HG03521 (cell line): ENCODE measurements around the gene TPRKB.
"Not testable (repeated sequence)": the region's sequence is repeated elsewhere in the genome, so short reads cannot be mapped to it uniquely, and the experiment has no call there.

Source experiments
- ATAC-seq: cut with Tn5 transposase; IDR thresholded peaks from one replicate; pipeline ENCODE4 v1.9.1; 2021; ENCODE audit warnings: mild to moderate bottlenecking, moderate library complexity; ENCODE audit not compliant: unreplicated experiment

The TPRKB gene

DNA sequence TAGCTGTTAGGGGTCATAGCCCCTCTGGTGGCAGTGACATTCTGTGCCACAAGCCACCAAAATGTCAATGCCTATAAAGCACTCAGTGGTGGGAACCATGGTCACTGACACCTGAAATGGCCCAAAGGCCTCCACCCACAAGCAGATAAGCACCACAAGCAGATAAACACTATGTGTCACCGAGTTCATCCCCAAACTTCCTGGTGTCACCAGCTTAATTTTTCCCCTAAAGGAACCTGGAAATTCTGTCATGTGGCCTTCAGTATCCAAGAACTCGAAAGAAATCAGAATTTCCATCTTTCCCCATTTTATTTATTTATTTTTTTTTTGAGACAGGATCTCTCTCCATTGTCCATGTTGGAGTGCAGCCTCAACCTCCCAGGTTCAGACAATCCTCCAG, 3.6 kb upstream of the TPRKB start:
- ATAC-seq: no peak

DNA sequence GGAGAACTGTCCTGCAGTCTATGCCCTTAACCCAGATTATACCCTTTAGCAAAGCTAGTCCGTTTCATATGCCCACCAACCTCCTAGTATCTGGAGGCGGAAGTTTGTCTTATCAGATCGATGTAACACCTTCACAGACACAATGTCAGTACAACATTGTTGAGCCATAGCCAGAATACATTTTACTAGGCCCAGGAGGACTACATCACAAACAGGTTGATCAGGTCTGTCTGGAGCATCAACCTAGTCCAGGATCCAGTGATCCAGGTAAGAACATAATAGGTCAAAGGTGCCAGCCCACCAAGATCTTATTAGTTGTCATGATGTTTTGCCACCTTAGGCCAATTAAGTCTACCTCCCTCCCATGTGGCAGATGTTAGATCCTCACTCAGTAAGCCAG, 2.0 kb upstream of the TPRKB start:
- ATAC-seq: no peak

DNA sequence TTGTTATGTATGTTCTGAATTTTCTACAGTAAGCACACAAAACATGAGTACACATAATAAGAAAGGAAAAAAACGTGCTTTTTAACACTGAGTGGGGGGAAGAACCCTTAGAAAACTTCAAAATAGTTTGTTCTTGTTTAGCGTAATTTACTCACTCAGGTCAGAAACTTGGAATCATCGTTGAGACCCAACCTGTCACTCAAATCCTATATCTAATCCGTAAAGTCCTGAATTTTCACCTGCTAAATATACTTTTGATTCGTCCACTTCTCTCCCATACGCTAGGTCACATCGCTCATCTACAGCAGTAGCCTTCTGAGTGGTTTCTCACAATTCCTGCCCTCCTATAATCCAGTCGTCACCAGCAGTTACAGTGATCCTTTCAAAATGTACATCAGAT, 767 bp downstream of the TPRKB start:
- peak; percentile 4 for ATAC-seq

DNA sequence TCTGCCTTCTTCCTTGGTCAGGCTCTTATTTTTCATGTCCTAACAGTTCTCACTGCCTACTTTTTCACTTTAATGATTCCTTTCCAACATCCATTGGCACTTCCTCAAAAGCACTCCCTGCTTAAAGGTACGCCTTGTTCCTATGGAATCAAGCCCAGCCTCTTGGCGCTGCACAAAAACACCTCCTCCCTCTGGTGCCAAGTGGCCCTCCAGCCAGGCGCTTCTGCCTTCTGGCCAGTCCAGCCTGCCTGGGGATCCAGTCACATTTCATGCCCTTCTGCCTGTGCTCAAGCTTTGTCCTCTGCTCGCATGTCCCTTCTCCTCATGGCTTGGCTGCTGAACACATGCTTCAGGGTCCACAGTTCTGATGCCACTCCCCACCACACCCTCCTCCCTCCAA, 6.3 kb downstream of the TPRKB start:
- no peak for ATAC-seq

DNA sequence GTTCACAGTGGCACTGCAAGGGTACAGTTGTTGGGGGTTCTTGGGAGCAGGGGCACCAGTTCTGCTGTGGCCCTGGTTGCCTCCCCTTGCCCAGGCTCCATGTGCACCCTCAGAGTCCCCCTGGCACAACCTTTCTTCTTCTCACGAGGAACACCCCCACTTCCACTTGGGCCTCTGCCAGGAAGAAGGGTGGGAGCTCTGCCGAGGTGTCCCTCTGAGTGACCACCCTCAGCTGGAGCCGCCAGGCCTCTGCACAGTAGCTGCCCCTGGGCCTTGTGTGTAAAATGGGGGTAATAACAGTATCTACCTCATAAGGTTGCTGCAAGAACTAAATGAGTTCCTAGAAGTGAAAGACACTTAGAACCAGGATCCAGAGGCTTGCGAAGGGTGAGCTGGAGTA, 8.4 kb downstream of the TPRKB start:
- ATAC-seq: no peak

DNA sequence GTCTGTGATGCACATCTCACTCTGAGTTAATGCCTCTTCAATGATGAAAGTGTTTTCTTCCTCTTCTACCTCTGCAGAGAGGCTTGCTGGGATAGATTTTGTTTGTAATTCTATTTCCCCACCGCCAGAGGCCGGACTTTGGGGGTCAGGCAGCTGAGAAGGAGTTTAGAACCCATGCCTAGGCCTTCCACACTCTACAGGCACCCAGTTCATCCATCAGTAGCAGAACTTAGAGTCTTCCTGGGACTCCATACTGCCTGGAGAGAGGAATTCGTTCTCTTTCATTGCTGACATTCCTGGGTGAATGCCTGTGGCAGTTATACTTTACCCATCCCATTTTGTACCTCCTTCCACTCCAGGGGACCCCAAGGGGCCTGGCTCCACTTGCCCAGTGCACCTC, 9.1 kb downstream of the TPRKB start:
- no peak for ATAC-seq

DNA sequence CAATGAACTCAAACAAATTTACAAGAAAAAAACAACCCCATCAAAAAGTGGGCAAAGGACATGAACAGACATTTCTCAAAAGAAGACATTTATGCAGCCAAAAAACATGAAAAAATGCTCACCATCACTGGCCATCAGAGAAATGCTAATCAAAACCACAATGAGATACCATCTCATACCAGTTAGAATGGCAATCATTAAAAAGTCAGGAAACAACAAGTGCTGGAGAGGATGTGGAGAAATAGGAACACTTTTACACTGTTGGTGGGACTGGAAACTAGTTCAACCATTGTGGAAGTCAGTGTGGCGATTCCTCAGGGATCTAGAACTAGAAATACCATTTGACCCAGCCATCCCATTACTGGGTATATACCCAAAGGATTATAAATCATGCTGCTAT, 10.5 kb downstream of the TPRKB start:
- ATAC-seq: not testable (repeated sequence)

DNA sequence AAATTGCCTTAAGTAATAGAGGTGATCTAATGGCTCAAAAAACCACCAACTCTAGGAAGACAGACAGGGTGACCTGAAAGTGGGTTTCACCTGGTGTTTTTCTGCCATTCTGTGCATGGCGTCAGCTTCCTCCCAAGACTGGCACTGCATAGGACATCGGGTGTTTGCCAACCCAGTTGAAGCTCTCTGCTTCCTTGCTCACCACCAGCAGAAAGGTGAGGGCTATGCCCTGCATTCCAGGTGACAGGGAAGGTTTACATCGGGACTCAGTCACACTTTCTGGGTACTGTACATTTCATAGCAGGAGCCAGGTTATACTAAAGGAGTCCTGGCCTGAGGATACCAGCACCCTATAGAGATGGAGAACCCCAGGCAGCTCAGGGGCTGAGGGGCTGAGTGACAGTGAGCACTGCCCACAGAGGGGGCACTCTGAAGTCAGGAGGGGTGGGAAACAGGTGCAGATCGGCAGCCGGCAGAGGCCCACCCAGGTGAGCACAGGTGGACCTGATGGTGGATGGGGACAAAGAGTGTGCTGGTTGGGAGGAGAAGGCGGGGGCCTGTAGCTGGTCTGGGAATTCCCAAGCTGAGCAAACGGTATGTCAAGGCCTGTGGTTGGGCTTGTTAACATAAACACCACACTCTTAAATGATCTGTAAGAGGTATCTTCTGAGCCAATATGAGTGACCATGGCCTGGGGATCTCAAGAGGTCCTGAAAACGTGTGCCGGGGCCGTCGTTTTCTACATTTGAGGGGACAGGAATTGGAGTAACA, 18.1 kb downstream of the TPRKB start:
- ATAC-seq: no peak

DNA sequence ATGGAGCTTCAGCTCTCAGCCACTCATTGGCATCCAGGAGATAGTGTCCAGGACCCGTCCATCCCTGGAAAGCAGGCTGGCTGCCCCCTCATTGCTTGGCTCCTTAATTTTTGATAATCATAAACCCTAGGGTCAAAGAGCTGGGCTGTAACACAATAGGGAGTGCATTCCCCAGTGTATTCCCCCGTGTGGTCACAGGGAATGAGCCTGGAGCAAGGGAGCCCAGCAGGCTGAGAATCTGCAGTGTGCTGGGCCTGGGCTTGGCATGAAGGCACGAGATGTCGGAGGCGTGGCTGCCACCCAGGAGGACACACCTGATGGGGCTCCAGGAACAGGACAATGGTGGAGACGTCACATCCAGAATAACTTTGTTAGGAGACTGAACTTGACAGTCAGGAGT, 18.7 kb downstream of the TPRKB start:
- ATAC-seq: no peak

DNA sequence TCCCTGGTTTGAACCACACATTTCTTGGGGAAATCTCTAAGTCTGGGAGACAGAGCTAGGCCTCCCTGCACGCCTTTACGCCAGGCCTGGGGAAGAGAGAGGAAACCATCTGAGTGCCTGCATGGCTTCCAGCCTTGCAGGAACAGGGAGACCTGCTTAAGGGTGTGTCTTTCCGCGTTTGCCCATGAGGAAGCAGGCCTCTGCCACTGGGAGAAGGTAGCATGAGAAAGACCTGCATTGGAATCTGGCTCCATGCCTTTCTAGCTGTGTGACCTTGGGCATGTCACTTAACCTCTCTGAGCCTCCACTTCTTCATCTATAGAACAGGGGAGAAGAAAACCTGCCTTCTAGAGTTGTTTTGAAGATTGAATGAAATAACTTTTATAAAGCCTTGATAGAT, 19.4 kb downstream of the TPRKB start:
- ATAC-seq: not testable (repeated sequence)

DNA sequence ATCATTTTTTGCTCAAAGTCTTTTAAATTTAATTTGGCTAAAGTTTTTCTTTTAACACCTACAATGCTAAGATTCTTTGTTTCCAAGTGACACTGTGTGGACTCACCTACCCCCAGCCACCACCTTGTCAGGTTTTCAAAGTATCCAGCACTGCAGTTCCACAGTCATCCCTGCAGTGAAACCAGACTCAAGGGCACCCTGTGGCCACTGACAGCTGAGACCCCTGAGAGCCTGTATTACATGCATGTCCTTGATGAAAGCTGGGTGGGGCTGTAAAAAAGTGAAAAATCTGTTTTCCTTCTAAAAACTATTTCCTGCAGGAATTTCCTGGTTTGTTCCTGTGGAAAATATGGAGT, 19.9 kb downstream of the TPRKB start:
- no peak for ATAC-seq

DNA sequence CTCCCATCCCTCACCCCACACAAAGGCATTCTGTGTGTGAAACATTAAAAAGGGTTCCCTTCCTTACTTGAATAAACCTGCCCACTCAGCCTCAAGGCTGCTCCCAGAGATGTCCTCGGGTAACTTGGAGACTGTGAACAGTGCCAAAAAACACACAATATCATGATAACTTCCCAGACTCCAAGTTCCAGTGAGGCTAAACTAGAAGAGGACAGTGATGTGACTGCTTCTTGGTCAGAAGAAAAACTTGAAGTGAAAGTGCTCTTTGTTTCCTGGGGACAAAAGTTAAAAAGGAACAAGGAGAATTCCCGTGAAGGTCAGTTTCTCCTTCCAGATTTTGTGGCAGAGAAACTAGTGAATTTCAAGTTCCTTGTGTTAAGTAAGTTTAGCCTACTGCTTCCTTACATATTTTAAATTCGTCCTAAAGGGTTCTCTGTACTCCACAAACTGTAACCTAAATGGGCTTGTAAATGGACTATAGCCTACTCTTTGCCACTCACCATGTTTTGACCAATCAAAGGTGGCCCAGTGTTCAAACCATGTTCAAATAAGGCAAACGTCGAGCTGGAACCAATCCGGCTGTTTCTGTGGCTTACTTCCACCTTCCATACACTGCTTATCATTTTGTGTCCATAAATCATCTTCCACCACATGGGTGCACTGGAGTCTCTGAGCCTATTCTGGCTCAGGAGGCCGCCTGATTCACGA, 20.4 kb downstream of the TPRKB start:
- no peak for ATAC-seq

DNA sequence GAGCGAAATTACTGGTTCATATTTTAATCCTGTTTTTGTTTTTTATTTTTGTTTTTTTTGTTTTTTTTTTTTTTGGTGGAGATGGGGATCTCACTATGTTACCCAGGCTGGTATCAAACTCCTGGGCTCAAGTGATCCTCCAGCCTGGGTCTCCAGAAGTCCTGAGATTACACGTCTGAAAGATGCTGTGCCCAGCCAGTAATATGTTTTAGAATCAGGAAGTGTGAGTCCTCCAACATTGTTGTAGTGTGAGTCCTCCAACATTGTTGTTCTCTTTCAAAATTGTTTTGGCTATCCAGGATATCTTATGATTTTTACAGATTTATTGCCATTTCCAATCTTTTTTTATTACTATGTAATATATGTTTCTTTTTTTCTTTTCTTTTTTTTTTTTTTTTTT, 23.1 kb downstream of the TPRKB start:
- no peak for ATAC-seq

DNA sequence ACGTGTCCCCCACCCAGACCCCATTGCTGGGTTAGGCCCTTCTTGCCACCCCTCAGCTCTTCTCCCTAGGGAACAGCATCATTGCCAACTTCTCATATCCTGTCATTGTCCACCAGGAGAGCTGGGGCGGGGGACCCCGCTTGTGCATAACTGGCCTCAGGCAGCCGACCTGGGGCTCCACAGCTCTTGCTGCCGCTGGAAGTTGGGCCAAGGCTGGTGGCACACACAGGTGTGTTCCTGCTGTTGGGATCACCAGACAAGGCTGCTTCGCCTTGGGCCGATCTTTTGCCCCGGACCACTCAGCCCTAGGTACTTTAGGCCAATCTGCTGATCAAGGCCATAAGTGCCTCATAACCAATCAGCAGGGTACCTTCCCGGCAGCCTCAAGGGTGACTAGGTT, 28.6 kb downstream of the TPRKB start:
- no peak for ATAC-seq

DNA sequence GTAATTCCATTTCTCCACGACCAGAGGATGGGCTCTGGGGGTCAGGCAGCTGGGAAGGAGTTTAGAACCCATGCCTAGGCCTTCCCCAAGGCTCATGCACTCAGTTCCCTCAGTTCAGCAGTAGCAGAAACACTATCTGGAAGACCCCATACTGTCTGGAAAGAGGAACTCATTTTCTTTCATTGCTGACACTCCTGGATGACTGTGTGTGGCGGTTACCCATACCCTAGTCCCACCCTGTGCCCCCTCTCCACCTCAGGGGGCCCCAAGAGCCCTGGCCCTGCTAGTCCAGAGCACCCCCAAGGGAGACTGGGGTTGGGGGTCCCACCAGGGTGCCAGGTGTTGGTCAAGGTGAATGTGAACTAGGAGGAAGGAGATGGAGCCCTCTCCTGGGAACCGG, 29.5 kb downstream of the TPRKB start:
- no peak for ATAC-seq

DNA sequence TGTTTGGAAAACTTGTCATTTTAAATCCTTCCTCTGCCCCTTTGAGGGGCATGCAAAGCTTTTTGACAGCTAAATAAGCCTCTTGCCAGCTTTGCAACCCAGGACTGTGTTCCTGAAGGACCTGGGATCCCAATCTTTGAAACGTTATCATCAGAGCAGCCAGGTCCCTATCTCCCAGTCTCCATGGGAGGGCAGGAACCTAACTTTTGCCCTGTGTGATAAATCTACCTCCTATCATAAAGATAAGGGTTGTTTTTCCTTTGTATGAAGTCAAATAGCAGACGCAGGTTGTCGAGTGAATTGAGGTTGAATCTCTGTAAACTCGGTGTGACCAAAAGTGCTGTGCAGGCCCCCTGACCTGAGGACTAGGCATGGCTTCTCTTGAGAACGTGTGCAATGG, 30.1 kb downstream of the TPRKB start:
- no peak for ATAC-seq

DNA sequence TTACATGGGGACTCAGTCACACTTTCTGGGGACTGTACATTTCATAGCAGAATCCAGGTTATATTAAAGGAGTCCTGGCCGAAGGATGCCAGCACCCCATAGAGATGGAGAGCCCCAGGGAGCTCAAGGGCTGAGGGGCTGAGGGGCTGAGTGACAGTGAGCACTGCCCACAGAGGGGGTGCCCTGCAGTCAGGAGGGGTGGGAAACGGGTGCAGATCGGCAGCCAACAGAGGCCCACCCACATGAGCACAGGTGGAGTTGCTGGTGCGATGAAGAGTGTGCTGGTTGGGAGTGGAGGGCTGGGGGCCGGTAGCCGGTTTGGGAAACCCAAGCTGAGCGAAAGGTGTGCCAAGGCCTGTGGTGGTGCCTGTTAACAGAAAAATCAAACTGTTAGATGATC, 32.1 kb downstream of the TPRKB start:
- ATAC-seq: no peak

DNA sequence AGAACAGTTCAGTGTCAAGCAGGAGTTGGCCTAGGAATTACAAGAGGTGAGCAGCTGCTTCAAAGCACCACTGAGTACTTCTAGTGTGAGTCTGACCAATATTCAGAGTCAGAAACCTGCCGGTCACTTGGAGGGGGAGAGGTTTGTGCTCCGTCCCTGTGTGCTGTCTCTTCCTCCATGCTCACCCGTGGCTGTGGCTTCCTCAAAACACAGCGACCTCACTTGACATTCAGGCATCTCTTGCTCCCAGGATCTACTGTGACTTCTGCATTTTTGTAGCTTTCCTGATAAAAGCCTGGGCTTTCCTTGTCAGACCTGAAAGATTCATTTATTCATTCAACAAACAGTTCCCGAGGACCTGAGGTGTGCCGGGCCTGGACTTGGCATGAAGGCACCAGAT, 32.9 kb downstream of the TPRKB start:
- no peak for ATAC-seq

DNA sequence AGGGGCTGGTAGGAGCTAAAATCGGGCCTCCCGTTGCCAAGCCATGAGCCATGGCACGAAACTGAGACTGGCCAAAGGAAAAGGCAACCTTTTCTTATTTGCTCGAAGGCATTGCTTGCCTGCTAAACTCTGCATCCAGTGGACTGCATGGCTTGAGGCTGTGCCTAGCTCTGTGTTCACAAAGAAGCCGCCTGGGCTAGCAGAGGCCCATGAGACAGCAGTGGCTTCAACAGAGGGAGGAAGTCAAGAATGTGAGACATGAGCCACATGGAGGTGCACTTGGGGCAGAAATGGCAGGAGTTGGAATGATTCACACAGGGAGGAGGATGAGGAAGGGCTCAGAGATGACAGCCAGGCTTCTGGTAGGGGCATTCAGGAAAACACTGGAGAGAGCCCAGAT, 33.5 kb downstream of the TPRKB start:
- no peak for ATAC-seq

DNA sequence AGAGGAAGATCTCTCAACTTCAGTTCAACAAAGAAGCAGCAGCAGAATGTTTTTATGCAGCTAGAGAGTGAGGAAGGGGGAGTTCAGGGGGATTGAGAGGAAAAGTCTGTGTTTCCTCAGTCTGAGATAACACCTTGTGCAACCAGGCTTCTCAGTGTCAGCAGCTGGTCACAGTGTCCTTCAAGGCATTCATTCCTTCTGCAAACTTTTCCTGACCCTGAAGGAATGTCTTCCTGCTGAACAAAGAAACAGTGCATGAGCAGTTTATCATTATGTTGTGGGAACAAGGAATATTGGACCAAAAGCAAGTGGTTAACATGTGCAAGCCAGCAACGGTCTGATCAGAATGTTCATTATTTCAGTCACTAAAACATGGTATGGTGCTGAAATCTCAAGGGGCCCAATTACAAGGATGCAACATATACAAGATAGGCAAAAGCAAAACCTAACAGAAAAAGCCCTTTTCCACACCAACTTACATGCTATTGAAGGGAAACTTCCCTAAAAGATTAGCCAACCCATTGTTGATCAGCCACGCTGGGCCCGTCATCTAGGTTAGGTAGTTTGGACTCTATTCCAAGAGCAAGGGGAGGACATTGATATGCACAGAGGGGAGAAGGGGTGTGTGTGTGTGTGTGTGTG, 34.2 kb downstream of the TPRKB start:
- not testable (repeated sequence) for ATAC-seq

DNA sequence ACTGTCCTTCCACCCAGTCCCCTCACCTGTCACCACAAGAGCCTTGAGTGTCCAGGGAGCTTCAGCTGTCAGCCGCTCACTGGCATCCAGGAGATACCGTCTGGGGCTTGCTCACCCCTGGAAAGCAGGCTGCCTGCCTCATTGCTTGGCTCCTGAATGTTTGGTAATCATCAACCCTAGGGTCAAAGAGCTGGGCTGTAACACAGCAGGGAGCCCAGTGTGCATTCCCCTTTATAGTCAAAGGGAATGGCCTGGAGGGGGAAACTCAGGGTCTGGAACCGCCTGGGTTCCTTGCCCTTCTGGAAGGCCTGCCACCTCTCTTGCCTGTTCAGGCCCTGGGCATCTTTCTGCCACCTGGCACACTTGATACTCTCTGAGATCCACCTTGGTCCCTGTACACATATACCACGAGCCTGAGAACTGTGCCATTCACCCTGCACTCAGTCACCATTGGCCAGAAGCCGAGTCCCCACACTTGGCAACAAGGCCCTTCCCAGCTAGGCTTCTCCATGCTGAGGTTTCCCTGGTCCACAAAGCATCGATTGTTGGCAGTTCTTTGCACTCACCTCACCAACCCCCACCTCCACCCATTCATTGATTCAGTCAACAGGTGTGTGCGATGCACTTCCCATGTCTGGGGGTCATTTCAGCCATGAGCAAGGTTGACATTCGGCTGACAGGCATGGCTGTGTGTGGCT, 35.0 kb downstream of the TPRKB start:
- ATAC-seq: no peak

DNA sequence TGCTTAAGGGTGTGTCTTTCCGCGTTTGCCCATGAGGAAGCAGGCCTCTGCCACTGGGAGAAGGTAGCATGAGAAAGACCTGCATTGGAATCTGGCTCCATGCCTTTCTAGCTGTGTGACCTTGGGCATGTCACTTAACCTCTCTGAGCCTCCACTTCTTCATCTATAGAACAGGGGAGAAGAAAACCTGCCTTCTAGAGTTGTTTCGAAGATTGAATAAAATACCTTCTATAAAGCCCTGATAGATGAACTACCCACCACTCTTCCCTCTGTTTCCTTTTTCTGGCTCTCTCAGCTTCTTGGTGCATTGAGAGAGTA, 35.7 kb downstream of the TPRKB start:
- not testable (repeated sequence) for ATAC-seq
